HT1080 (cell line): ENCODE results near the gene ADGRL2. TPM values are rescaled to one million over a fixed set of nuclear protein-coding genes. Genes with fewer than 3 reads are reported as not detected.
A peak's percentile ranks its signal among the peaks of the same experiment; 100 is the strongest.

ENCODE experiments used
- DNase-seq: peaks from one replicate; pipeline ENCODE4 v3.0.0-alpha.2; 2015; ENCODE audit warnings: low read depth
- total RNA-seq: library from RNA; depleted of rRNA; stranded (reverse); fragments of >200 nt; shearing (Covaris generic); gene quantifications from 2 replicates; pipeline ENCODE4 v1.2.3, GENCODE V29; 2014

Gene ADGRL2
- total RNA-seq, 1 experiment from 2014 or later = 27.2 TPM

DNA sequence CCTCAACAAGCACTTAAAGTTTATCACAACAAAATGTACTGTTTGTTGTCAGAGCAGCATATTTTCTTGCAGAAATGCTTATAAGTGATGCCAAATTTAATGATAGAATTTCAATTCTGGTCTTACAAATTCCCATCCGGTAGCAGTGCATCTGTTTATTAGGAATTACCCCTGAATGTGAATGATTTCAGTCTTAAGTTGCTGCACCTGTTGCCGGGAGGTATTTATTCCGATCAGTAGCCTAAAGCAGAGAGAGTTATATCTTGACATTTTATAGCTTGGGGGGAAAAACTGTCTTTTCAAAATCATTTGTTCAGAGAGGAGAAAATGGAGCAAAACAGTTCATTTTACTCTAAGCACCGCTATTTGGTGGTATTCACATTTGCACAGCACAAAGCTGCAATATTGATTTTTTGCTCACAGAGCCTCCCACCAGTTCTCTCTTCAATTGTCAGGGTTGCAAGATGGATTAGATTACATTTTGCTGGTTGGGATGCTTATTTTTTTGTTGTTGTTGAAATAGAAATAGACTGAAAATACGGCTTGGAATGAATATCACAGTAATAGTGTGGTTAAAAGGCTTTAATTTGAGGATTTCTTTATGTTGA lies 98.6 kb downstream of the ADGRL2 start:
- no peak for DNase-seq

DNA sequence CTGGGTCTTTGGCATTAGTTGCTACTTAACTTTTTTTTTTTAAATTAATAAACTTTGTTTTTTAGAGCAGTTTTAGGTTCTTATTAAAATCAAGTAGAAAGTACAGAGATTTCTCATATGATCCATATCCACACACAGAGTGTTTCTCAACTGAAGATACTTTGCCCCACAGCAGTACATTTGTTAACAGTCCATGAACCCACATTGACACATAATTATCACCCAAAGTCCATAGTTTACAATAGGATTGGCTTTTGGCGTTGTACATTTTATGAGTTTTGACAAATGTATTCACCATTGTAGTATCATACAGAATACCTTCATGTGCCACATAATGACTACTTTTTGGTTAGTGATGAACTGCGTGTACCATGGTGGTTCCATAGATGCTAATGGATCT lies 106.8 kb downstream of the ADGRL2 start:
- DNase-seq = no peak

DNA sequence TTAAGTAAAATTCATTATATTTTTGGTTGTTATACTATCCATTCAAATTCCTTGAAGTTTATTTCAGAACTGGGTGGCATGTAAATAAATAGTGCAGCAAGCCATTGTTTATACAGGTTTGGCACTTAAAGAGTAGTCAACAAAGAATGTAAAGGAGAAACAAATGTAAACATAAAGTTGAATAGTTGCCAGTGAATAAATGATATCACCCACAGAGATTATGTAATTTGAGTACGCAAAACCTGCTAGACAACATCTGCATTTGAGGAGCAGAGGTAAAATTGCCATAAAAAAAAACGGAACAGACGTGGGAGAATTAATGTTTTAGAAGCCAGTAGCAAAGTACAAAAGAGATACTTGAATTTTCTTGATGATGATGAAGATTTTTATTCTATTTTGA lies 111.6 kb downstream of the ADGRL2 start:
- DNase-seq = no peak

DNA sequence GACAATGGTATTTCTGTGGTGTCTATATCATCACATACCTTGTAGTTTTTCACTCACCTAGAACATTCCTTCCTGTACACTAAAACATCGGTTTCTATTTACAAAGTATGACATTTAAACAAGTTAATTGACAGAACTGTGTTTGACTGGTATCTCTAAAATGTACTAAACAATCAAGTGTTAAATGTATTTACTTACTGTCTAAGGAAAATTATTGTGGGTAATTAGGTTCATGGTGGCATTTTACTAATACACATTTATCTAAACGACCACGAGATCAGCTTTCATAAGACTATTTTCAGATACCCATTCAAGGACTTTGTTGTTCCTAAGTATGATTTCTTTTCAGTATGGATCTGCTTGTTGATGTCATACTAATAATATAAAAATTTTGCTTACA lies 115.2 kb downstream of the ADGRL2 start:
- no peak for DNase-seq

DNA sequence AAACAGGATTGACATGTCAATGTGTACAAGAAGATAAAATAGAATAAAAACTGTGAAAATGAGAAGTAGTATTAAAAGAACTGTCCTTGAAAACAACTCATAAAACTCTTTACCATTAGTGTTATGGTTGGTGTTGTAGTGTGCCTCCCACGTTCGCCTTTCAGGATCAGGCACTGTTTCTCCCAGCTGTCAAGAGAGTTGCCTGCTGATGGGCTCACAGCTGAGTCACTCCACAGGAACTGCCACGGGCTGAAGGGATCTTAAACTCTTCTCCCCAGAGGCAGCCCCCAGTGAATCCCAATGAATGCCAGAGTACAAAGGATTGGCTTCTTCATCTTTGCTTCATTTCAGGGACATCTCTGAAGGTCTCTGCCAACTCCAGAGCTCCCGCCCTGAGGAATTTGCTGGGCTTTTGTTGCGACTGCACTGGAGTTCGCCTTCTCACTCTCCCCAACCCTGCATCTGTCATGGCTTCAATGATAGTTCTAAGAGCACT lies 119.6 kb downstream of the ADGRL2 start:
- peak; percentile 46 for DNase-seq

DNA sequence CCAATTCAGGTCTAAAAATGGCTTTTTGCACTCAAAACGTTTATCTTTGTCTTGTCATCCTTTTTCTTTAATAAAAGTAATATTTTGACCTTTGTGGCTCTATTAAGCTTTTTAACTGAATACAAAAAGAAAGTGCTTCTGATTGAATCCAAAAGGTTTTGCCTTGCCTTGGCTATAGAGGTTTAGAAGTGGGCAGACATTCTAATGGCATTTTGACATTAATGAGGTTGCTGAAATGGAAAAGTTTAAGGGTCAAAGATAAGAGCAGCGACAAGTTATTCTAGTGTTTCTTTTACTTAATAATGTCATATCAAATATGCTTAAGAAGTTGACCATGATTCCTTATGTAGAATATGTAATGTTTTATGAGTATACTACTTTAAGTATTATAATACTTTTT lies 120.2 kb downstream of the ADGRL2 start:
- no peak for DNase-seq

DNA sequence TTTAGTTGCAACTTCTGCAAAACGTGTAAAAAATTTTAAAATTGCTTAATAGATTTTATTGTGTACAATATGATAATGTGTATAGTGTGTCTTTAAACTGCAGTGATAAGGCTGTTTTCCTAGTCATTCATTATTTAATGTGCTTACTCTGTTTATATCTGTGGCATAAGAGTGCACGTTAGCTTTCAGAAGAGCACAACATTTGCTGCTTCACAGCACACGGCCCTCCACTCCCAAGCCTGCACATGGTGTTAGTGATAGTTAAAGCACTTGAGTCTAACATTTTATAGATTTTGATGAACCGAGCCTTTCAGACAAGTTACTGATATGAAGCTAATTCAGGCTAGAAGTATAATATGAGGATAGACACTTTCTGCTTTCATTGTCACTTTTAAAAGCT lies 120.6 kb downstream of the ADGRL2 start:
- DNase-seq = no peak

DNA sequence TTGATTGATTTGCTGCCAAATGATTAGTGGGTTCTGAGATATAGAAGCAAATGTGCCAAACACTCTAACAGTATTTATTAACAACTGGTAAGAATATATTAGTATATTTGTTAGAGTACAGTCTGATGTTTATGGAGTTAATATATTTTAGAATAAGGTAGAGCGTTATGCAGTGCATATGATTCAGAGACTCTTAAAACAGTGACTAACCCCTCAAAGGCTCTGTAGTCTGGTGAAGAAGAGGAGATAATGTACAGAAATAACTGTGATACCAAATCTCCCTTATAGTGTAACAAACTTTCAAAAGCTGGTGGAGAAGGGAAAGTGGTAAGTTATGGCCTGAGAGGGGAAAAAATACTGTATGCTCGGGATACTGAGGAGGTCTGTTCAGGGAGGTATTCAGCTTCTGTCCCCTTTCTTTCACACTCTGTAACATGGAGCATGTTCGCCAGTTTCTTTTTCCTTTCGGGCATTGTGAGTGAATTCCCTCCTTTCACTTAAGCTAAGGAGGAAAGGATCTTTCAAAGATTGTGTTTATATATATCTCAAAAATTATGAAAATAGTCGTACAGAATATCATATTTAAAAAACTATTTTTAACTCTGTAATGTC lies 121.2 kb downstream of the ADGRL2 start:
- DNase-seq = no peak

DNA sequence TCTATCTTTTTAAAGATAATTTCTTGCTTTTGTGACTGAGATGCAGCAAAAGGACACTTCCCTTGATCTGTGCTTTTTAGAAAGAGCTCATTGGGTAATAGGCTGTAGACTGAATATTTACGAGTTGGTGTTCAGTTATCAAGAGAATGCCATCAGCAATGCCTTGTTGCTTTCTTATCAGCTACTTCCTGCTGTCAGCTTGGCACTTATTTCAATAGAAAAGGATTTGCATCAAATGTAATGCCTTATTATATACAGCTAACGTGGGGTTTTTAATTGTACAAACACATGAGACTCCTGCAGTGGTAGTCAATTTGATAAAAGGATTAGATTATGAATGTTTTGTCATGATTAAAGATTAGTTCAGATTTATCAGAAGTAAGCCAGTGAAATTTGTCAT lies 122.2 kb downstream of the ADGRL2 start:
- no peak for DNase-seq

DNA sequence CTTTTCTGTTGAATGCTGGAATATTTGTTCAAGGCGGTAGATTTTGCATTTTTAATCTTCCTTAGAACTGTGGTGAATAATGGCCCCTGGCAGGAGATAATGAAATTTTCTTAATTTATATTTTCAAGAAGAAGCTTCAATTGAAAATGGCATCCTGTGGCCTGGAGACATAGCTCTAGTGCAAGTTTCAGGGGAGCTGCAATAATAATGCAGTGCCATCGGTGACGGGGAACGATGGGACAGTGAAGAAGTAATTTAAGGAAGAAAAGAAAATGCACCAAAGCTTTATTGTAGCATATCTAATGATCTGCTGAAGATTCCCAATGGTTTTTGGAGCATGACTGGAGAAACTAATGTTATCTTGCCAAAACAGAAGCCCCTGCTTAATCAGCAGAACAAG lies 128.4 kb downstream of the ADGRL2 start:
- no peak for DNase-seq

DNA sequence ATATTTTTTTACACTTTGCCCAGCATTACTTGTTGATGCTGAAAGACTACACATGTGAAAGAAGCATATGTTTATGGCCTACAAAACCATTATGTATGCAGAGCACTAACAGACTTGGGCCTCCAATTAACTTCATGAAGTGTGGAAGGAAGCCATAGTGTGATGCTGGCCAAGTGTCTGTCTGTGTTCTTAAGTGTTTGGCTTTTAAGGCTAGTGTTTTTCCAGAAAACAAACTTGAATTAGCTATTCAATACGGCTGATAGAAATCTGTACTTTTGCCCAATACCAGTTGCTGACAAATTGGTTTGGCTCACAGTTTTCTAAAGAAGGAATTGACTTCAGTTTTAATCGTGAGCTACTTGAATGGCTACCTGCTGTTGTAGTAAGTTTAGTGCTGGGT lies 136.1 kb downstream of the ADGRL2 start:
- no peak for DNase-seq

DNA sequence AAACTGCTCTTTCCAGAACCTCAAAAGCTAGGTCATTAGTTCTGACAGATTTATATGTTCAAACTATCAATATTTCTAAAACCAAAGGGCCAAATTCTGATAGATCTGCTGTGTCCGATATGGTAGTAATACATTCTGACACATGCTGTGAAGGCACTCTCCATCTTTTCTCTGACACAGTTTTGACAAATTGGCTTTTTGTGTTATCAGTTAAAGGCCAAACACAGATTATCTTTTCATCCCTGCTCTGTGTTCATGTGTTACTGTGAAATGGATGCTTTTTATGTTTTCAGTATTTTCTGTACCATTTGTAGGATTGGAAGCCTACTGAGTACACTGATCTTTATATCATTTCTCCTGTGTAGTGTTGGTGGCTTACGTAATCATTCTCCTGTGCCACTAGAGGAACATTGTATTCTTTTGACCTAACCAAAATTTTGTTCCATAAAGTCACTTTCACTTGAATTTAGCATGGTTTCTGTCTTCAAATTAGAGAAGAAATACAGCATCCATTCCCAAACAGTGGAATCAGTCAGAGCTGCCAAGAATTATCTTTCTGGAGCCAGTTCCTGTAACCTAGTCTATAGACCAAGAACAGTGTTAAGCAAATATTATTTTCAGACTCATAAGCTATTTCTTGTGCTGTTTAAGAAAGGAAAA lies 137.2 kb downstream of the ADGRL2 start:
- DNase-seq = no peak

DNA sequence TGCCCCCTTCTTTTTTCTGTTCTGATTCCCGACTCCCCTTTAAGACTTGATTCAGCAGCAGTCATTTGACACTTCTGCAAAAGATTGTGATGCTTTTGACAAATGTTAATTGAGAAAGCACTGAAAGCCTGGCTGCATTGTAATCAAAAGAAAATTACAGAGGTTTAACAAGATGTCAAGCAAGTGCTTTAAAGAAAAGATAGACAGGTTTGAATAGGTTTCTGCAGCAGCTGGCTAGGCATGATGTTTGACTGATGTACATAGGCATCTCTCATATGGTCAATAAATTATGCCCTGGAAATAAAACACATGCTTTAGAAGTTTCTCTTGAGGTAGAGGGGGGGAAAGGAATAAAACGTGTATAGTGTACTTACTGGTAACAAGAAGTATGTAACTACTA lies 147.8 kb downstream of the ADGRL2 start:
- no peak for DNase-seq

DNA sequence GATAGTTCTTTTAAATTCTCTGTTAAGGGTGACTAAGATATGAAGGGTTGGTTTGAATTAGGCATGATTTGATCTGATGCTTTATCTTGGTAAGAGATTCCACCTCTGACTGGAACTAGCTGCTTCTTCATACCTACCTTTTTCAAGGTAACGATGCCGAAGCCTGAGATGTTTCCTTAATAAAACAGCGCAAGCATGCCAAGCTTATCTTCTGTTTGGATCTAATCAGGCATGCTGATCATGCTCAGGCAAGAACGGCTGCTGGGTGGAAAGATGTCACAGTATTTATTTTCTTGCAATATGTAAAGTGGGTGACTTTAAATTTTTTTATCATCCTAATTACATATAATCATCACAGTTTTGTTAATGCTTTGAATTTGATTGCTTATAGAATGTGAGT lies 148.7 kb downstream of the ADGRL2 start:
- DNase-seq = no peak

DNA sequence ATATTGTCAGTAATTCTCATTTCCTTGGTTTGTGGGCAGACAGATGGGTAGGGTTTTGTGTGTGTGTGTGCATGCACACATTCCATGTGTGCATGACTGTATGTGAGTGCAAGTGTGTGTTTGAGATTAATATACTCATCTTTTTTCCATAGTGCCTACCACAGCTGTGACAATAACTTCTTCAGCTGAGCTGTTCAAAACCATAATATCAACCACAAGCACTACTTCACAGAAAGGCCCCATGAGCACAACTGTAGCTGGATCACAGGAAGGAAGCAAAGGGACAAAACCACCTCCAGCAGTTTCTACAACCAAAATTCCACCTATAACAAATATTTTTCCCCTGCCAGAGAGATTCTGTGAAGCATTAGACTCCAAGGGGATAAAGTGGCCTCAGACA lies 149.3 kb downstream of the ADGRL2 start:
- DNase-seq = no peak

DNA sequence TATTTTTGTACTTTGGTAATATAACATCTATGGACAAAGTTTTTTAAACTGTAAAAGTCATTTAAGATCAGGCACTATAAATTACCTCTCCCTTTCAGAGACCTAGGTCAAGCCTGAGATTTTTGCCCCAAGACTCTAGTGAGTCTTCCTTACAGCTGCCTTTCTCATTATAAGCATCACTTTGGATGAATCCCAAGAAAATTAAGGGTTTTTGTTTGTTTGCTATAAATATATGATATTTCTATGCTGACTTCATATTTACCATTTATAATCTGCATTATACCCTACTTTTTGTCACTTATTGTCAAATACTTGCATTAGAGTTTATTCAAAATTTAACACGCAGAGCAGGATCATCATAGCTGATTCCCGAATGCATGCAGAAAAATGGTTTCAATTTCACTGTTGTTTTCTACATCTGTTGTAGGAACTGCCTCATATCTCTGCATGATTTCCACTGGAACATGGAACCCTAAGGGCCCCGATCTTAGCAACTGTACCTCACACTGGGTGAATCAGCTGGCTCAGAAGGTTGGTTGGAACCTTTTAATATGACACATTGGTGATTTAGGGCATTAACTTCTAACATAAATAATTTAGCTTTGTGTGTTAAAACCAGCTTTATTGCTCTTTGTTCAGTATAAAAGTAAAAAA lies 150.0 kb downstream of the ADGRL2 start:
- DNase-seq = no peak

DNA sequence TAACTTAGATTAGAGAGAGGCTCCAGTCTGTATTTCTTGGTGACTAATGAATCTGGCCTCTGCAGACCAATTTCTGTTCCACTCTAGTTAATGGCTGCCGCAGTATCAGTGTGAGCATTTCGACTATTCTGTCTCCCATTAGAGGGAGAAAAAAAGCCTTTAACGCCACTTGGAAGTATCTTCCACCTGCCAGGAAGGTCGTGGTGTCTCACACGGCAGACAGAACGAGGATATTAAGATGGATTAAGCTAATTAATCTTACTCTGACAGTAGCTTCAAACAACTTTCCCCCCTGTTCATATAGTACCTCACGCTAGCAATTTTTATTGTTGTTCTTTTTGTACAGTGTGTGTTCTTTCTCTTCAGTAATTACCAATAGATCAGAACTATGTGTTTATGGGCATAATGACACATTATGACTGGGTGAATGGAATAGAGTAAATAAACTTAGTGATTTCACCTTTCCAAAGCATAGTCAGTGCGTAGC lies 153.8 kb downstream of the ADGRL2 start:
- DNase-seq = no peak

DNA sequence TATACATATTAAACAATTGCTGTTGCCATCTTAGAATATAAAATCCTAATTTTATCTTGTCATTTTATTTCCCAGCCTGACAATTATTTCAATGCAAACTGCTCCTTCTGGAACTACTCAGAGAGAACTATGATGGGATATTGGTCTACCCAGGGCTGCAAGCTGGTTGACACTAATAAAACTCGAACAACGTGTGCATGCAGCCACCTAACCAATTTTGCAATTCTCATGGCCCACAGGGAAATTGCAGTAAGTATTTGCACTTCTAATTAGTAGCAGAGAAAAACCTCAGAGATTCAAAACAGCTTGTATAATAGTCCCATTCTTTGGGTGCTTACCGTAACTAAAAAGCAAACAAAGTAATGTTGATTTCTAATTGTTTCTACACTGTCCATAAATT lies 167.2 kb downstream of the ADGRL2 start:
- DNase-seq = no peak

DNA sequence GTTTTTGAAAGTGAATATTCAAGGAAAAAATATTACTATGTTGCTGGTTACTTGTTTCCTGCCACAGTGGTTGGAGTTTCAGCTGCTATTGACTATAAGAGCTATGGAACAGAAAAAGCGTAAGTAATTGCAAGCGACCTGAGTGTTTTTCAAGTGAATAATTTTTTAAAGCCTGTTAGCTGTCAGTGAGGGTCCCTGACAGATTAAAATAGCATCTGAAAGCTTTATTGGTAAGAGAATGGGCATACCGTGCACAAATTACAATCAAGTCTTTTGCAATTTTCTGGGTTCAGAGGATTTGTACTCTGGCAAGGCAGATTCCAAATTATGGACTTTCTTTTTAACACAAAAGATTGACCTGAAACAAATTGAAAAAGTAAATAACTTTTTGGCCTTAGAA lies 169.7 kb downstream of the ADGRL2 start:
- DNase-seq = no peak

DNA sequence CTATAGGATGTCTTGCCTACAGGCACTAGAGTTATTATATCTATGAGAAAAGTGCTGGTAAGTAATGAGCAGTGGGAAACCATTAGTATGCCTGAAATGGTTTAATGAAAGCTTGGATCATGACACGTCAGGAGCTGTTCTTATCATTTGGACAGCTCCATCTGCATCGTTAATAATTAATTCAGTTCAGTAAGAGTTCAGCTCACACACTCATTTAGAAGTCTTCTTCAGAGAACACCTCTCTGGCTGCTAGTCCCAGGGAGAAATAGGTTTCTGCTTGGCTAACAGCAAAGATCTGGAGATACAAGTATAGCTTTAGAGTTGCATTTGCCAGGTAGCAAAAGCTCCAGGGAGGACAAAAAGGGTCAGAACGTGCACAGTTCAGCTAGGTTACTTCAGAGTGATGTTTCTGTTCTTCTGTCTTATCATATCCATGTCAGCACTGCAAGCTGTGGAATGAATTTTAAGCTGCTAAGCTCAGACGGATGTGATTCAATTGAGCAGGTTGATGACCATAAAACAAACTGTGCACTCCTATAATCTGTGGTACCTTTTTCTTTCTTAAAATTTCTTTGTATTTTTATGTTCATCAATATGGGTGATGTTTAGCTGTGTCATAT lies 173.6 kb downstream of the ADGRL2 start:
- no peak for DNase-seq

DNA sequence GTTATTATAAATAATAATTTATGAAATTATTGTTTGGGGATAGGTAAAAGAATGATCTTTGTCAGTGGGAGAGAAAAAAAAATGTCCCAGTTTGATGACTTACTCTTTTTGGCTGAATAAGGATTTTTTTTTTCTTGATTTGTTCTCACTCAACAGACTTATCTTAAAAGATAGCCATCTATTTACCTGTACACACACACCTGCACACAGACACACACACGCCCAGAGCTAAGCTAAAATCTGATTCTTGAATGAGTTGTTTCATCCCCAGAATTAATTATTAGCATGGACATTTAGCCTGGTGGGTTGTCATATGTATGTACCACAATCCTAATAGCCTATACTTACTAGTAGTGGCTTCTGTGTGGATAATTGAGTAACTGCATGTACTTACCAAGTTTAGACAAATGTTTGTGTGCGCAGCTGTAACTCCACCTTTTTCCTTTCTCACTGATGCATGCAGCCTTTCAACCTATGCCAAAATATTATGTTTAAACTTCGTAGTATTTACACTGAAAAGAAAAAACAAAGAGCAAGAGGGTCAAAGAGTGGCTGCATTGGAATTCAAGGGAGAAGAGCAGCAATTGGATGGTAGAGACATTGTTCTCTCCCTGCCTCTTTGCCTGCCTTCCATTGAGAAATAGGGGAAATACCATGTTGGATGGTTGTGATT lies 174.3 kb downstream of the ADGRL2 start:
- DNase-seq = no peak
